HG02970 (cell line): ENCODE measurements around the gene IPO13.

Experiments used
- ATAC-seq: cut with Tn5 transposase; IDR thresholded peaks from one replicate; pipeline ENCODE4 v1.9.1; 2021; ENCODE audit warnings: mild to moderate bottlenecking, moderate library complexity, moderate number of reproducible peaks; ENCODE audit not compliant: unreplicated experiment, low FRiP score

IPO13 gene

DNA sequence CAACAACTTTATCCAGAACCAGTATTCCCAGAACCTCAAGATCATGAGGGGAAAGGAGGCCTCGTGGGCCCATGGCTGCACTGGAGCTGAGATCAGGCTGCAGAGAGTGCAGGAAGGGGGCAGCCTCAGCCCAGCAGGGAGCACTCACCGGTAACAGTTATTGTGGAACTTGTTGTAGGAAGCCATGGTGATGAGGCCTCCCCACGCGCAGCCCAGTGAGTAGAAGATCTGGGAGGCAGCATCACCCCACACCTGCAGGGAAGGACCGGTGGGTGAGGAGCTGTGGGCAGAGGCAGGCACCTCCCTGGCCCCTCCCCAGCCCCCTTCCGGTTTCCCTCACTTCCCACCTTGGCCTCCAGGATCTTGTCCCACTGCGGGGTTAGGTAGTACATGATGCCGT, 55.4 kb downstream of the IPO13 start:
- ATAC-seq = no peak

DNA sequence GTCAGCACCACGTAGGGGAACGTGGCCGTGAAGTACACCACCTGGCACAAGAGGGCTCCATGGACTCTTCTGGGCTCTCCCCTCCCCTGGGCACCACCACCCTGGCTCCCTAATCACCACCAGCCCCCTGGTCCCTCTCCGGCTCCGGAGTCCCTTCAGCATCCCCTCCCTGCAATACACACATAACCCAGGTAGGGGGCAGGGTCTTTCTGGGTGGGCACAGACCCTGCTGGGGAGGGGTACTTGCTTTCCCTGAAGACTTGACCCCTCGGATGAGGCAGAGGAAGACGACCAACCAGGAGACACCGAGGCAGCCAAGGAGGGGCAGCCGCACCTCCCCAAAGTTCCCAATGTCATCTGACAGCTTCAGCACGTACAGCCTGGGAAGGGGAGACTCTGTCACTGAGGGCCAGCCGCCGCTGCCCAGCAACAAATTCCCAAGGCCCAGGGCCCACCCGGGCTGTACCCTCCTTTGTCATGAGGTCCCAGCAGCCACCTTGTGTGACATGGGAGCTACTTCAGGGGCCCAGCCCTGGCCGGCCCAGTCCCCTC, 55.9 kb downstream of the IPO13 start:
- ATAC-seq = no peak

DNA sequence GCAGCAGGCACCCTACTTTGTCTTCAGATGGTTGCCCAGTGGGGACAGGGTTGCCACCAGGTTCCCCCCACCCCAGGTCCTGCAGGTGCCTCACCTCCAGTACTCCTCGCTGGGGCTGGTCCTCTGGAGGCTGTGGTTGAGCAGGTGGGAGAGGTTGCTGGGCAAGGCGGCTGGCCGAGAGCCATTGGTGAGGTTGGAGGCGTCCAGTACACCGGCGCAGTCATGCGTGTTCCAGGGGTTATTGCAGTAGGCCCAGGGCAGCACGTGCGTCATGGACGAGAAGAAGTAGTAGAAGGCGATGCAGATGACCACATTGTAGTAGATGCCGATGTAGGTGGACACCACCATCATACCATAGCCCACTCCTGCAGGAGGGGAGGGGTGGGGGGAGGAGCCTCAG, 61.5 kb downstream of the IPO13 start:
- no peak for ATAC-seq

DNA sequence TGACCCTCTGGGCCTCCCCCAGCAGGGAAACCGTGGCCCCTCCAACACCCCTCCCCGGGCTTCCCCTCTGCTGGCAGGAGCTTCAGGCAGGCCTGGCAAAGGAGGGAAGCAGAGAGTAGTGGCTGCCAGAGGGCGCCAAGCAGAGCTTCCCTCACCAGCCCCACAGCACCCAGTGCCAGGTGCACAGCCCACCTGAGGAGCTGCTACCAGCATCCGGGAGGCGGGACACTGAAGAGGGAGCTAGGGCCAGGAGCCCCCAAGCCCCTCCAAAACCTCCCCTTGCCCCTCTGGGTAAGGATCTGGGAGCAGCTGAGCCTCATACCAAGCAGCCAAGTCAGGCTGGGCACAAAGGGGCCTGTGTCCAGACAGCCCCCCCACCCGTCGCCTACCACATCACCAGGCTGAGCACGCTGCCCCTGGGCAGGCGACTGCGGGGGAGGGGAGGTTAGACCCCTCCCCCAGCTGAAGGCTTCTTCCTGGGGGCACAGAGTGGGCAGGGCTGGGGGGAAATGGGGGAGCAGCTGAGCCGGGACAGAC, 64.3 kb downstream of the IPO13 start:
- ATAC-seq = no peak

DNA sequence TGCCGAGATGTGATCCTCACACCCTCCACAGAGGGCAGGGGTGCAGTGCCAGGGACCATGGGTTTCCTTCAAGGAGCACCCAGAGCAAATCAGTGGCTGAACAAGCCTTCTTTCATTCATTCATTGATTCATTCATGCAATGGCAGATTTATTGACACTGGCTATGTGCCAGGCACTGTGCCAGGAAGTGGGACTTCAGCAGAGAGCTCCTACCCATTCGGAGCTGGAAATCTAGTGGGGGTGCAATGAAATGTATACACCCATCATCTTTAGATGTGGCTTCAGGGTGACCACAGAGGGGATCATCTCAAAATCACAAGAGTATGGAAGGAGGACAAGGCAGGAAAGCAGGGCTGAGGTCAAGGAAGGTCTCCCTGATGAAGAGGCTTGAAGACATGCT, 65.7 kb downstream of the IPO13 start:
- no peak for ATAC-seq

DNA sequence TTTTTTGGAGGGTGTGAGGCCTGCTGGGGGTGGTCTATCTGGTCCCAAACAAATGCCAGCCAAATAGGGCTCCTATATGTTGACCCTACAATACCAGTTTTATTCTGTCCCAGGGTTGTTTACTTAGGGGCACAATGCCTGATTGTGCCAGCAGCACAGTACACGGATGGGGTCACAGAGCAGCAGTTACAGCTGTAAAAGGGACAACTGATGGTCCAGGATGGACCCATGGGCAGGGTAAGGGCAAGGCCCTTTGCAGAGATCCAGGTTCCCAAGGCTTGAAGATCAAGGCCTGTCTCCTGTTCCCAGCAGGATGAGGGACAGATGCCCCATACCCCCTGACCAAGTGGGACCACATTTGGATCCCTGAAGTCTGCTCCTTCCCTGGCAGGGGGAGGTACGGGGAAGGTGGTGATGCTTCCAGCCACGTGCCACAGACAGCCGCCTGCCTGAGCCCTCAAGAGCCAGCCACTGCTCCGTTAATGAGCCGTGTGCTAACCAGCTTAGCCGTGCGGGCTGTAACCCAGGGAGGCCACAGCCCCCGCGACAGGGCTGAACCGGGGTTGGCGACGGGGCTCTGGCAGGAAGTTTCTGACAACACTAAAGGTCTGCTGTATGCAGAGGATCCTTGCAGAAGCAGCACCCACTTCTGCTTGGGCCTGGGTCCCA, 66.3 kb downstream of the IPO13 start:
- ATAC-seq = no peak

DNA sequence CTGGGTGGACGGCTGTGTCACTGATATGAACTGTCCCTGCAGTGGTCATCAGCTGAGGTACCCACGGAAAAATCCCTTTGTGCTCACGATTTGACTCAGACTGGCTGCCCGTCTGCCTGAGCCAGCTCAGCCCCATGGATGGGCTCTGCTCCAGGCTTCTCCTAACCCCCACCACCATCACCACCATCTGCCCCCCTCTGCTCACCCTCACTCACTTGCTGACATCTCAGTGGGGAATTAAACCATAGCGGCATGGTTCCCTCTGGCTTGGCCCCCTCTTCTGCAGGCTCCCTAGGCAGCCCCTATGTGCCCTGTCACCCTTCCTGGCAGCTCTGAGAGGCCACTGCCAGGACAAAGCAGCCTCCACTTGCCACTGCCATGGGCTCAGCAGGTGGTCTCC, 67.2 kb downstream of the IPO13 start:
- ATAC-seq = no peak

DNA sequence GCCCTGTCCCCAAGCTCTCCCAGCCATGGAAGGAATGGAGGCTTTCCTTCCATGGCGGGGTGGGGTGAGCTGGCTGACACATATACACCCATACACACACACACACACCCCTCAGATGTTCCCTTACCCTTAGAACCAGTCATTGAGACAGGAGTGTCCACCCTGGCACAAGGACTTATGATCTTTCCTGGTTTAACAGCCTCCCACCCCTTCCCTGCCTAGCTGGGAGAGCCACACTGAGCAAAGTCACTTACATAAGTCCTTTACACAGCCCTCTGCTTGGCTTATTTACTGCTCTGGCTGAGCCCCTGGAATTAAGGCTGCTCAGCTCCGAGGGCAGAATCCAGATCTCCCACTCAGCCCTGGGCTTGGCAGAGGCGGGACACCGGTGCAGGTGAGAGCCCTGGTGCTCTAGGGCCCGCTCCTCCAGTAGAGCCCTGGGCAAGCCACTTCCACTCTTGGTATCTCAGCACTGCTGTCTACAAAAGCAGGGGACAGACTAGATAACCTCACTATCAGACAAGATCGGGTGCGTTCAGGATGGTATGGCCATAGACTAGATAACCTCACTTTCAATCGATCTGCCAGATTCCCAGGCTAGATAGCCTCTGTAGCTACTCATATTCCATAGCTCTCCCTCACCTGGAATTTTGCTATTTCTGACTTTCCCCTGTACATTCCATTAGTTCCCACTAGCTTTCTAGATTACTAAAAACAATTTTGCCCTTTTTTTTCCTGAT, 67.8 kb downstream of the IPO13 start:
- ATAC-seq = no peak

DNA sequence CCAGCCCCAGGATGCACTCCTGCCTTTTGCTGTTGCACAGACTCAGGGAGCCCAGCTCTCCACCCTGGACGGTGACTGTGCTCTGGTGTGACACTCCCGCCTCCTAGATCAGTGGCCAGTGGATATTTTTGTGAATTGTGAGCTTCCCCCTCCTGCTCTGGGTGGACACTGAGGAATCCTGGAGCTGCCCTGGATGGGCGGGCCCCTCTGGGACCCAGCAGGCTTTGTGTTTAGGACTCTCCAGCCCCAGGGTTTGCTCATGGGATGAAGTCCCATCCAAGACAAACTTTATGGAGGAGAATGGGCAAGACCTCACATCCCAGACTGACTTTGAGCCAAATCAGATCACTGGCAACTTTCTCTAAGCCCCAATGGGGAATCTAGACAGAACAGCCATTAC, 68.5 kb downstream of the IPO13 start:
- ATAC-seq = no peak

DNA sequence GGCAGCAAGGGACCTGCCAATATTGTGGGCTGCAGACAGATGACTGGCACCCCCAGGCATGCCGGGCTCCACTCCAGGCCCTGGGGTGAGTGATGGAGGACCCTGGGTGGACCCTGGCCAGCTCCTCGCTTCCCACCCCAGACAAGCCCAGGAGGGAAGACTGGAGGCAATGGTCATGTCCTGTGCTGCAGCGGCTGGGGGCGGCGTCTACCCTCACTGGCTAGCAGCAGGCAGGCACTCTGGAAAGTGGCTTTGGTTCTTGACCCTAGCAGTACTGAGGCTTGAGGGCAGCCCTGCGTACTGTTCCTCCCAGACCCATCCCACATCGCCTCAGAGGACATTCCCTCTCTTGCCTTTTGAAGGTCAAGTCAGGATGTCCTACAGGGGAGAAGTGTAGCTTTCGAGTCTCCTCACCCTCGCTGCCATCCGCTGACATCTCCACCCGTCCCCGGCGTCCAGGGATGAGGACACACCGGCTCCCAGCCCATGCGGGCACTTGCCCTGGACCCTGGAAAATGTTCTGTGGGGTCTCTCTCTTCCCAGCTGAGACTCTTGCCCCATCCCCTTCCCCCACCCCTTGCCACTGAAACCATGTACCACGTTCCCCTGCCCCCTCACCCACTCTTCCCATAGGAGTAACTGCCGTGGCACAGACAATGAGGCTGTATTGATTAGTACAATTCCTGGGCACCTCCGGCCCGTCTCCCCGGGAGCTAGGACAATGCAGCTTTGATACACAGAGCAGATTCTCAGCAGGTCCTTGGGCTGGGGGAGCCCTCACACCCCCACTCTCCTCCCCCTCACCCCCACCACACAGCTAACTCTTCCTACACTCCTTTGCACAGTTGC, 69.5 kb downstream of the IPO13 start:
- ATAC-seq = no peak

DNA sequence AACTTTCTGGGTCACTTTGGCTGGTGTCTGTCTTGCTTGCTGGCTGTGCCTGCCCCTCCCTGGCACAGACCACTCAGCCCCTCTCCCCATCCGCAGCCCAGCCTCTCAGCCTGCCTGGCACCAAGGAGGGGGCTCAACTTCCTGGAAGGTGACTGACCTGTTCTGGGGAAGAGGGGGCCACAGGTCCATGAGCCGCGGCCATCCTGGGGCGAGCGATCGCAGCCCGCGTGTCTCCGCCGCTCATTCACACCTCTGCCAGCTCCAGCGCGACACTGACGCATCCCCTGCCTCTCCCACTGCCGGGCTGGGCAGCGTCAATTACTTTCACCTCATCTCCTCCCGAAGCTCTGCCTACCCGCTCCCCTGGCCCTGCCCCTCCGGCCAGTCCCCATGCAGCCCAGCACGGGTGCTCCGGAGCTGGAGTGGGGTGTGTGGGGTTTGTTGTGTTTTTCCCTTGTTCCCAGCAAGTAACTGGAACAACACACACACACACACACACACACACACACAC, 70.2 kb downstream of the IPO13 start:
- no peak for ATAC-seq
